Large intestine (tissue), 3 donors: ENCODE data around the gene RNF169. TPM values are rescaled to one million over a fixed set of nuclear protein-coding genes. Genes with fewer than 3 reads are reported as not detected.

Source experiments
- DNase-seq, 2 donors: peaks; one replicate each; pipeline versions ENCODE4 v3.0.0 to v3.0.0-alpha.2; 2013
- H3K27ac ChIP-seq: one replicate; pipeline ENCODE4 v1.5.1; 2013; ENCODE audit warnings: low read length
- H3K27me3 ChIP-seq: 2 replicates; pipeline ENCODE4 v1.6.1; 2013; ENCODE audit warnings: low read length; ENCODE audit not compliant: control insufficient read depth, insufficient read depth
- H3K36me3 ChIP-seq: 2 replicates; pipeline ENCODE4 v1.6.1; 2013; ENCODE audit warnings: low read length; ENCODE audit not compliant: control insufficient read depth, insufficient read depth
- H3K4me1 ChIP-seq: one replicate; pipeline ENCODE4 v1.6.1; 2013; ENCODE audit warnings: low read length; ENCODE audit not compliant: control insufficient read depth, insufficient read depth
- H3K4me3 ChIP-seq: one replicate; pipeline ENCODE4 v1.5.1; 2013; ENCODE audit warnings: low read length
- H3K9me3 ChIP-seq: one replicate; pipeline ENCODE4 v1.6.1; 2013; ENCODE audit warnings: mild to moderate bottlenecking, low read depth, low read length, moderate library complexity; ENCODE audit not compliant: control insufficient read depth
- WGBS: methylation state at CpG from one replicate; pipeline ENCODE4 v1.1.5; 2013; ENCODE audit warnings: low lambda C conversion rate; ENCODE audit not compliant: insufficient coverage; 5-methylcytosine and 5-hydroxymethylcytosine counted together
- polyA plus RNA-seq: library from polyadenylated mRNA; unstranded; fragments of 120-200 nt; gene quantifications from one replicate; pipeline ENCODE4 v1.2.1, GENCODE V29; 2013

Gene RNF169
- polyA plus RNA-seq, 1 donor: 11.5 TPM

GRCh38 chr11:74729397-74729796 is 19.3 kb upstream of the RNF169 start:
- Histone ChIP-seq H3K36me3 (no peaks in the 10 kb centered on the region), H3K4me3 (no peak overlapping the region), H3K27ac (no peak overlapping the region), H3K4me1 (no peaks in the 10 kb centered on the region), H3K27me3 (peaks cover 35% of the 10 kb centered on the region), H3K9me3 (peaks cover 4% of the 10 kb centered on the region)
- peak; percentile 57 to 70 for DNase-seq
- WGBS: no CpG with 5 or more reads among the region's 4 CpGs

DNA sequence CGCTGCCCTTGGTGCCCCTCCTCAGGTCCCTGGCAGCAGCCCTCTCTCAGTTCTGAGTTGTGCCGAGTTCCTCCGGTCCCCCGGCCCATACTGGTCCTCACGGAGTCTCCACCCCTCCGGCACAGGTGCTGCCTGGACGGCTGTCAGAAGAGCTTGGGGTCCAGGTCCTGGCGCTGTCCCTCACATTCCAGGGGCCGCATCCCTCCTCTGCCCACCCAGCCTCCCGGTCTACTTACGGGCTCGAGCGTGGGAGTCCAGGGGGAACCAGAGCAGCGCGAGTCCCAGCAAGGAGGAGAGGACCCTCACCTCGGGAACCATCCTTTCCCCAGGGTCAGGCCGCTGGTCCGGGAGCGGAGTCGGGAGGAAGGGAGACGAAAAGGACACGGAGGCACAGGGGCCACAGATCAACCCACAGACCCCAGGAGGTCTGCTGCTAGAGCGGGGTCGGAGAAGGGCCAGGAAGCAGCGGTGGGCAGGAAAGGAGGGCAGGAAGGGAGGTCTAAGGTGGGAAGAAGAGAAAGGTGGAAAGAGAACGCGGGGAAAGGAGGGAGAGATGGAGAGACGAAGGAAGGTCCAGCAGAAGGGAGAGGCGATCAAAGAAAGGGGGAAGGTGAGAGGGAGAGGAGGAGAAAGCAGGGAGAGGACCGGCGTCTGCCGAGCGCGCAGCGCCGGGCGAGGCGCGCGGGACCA is 17.9 kb upstream of the RNF169 start:
- Histone ChIP-seq H3K9me3 (peaks cover 4% of the 10 kb centered on the region), H3K27ac (no peak overlapping the region), H3K4me1 (no peaks in the 10 kb centered on the region), H3K4me3 (no peak overlapping the region), H3K36me3 (no peaks in the 10 kb centered on the region), H3K27me3 (peaks cover 35% of the 10 kb centered on the region)
- no peak for DNase-seq
- 0% methylated on average over 2 of the region's 40 CpGs for WGBS

DNA sequence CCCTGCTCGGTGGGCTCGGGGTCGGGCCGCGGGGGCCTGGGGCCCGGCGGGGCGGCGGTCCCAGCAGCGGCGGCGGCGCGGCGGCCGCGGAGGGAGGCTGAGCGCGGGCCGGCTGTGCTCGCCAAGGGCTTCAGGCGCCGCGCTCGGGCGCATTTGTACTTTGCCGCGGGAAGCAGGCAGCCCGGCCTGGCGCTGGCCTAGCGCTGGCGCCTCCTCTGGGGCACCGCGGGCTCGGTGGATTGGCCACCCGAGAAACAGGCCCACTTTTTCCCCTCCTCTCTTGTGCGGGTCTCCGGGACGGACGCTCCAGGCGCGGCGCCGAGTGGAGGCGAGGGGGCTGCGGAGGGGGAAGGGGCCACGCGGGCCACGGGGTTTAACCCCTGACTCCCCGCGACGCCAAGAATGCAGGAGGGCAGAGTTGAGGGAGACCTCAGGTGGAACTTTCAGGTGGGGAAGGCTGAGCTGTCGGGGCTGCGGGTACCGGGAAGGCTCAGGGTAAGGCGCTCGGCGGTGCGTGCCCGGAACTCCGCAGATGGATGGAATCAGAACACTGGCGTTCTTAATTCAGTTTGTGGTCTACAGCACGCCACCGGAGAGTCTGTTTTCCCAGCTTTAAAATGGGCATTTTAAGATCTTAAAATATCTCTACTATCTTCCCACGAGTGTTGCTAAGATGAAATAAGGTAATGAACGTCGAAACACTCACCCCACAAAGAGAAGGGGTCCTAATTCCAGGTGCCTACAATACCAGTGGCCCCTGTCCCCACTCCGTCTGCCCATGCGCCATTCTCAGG is 17.2 kb upstream of the RNF169 start, which contains the start of gene CHRDL2:
Gene CHRDL2 (minus strand): TSS at position 126 of the 794 bp plus-strand sequence. CDS start 538 bp downstream, outside the sequence.
- H3K27ac ChIP-seq: no peak within 1 kb of the TSS

DNA sequence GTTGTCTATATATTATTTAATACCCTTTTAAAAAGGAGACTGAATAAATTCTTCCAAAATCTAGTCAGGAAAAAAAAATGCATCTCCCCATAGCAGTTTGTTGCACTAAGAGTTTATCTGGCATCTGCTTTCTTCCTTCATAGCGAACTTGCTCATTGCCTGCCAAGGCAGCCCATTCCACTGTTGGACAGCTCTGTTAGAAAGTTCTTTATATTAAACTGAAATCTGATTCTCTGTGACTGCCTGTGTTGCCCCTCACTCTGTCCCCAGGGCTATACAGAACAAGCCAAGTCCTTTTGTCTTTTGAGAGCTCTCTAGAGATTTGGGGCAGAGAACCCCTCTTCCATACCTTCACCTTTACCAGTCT is 14.1 kb upstream of the RNF169 start:
- Histone ChIP-seq H3K27me3 (peaks cover 31% of the 10 kb centered on the region), H3K9me3 (peaks cover 4% of the 10 kb centered on the region), H3K4me1 (no peaks in the 10 kb centered on the region), H3K4me3 (no peak overlapping the region), H3K27ac (no peak overlapping the region), H3K36me3 (no peaks in the 10 kb centered on the region)
- DNase-seq: no peak
- no CpG with 5 or more reads among the region's 1 CpG for WGBS

More for the DNA sequence above, 17.2 kb upstream of the RNF169 start, which contains the start of gene CHRDL2:
- no CpG with 5 or more reads among the region's 69 CpGs for WGBS
- no peaks in the 10 kb centered on the region for H3K36me3 ChIP-seq
- H3K4me1 ChIP-seq: no peaks in the 10 kb centered on the region
- peaks cover 4% of the 10 kb centered on the region for H3K9me3 ChIP-seq
- H3K4me3 ChIP-seq: peak within 1 kb of the TSS; percentile 5
- peaks cover 35% of the 10 kb centered on the region for H3K27me3 ChIP-seq
- no peak for DNase-seq

- Histone ChIP-seq H3K27me3 (peaks cover 22% of the 10 kb centered on the region), H3K27ac (no peak overlapping the region), H3K9me3 (peaks cover 4% of the 10 kb centered on the region), H3K36me3 (no peaks in the 10 kb centered on the region), H3K4me1 (no peaks in the 10 kb centered on the region), H3K4me3 (no peak overlapping the region)
- no peak for DNase-seq
- WGBS: no CpG with 5 or more reads among the region's 6 CpGs
Observed at GRCh38 chr11:74735365-74735928, 13.2 kb upstream of the RNF169 start.

GRCh38 chr11:74736031-74736430 is 12.6 kb upstream of the RNF169 start:
- peaks cover 4% of the 10 kb centered on the region for H3K9me3 ChIP-seq
- H3K36me3 ChIP-seq: no peaks in the 10 kb centered on the region
- WGBS: no CpG with 5 or more reads among the region's 2 CpGs
- H3K27me3 ChIP-seq: peaks cover 16% of the 10 kb centered on the region
- H3K4me3 ChIP-seq: no peak overlapping the region
- no peaks in the 10 kb centered on the region for H3K4me1 ChIP-seq
- no peak for DNase-seq
- no peak overlapping the region for H3K27ac ChIP-seq

GRCh38 chr11:74739546-74740270 is 8.9 kb upstream of the RNF169 start:
- WGBS: no CpG with 5 or more reads among the region's 8 CpGs
- no peaks in the 10 kb centered on the region for H3K36me3 ChIP-seq
- no peak overlapping the region for H3K4me3 ChIP-seq
- H3K27ac ChIP-seq: no peak overlapping the region
- peak; percentile 48 to 55 for DNase-seq
- no peaks in the 10 kb centered on the region for H3K4me1 ChIP-seq
- no peaks in the 10 kb centered on the region for H3K27me3 ChIP-seq
- no peaks in the 10 kb centered on the region for H3K9me3 ChIP-seq

GRCh38 chr11:74742070-74742469 is 6.6 kb upstream of the RNF169 start:
- no peaks in the 10 kb centered on the region for H3K9me3 ChIP-seq
- H3K27me3 ChIP-seq: no peaks in the 10 kb centered on the region
- H3K36me3 ChIP-seq: no peaks in the 10 kb centered on the region
- DNase-seq: no peak
- no peak overlapping the region for H3K4me3 ChIP-seq
- H3K27ac ChIP-seq: no peak overlapping the region
- no peaks in the 10 kb centered on the region for H3K4me1 ChIP-seq
- no CpG with 5 or more reads among the region's 4 CpGs for WGBS

- no peak overlapping the region for H3K27ac ChIP-seq
- no peaks in the 10 kb centered on the region for H3K9me3 ChIP-seq
- H3K36me3 ChIP-seq: no peaks in the 10 kb centered on the region
- no peaks in the 10 kb centered on the region for H3K27me3 ChIP-seq
- no peak overlapping the region for H3K4me3 ChIP-seq
- H3K4me1 ChIP-seq: peaks cover 7% of the 10 kb centered on the region
- no peak for DNase-seq
Observed at GRCh38 chr11:74743640-74744039, 5.0 kb upstream of the RNF169 start.

GRCh38 chr11:74744277-74744676 is 4.4 kb upstream of the RNF169 start:
- Histone ChIP-seq H3K27me3 (no peaks in the 10 kb centered on the region), H3K36me3 (no peaks in the 10 kb centered on the region), H3K27ac (no peak overlapping the region), H3K4me1 (peaks cover 7% of the 10 kb centered on the region), H3K9me3 (no peaks in the 10 kb centered on the region), H3K4me3 (no peak overlapping the region)
- DNase-seq: no peak
- WGBS: no CpG with 5 or more reads among the region's 4 CpGs
